ENCODE measurements around the gene ADGRG3.

The ADGRG3 gene

GRCh38 chr16:57640612-57641011 is 27.5 kb upstream of the ADGRG3 start:
- no peak overlapping the region for H3K4me3 ChIP-seq (ENCODE audit: low read depth, low read length)
- no peak for DNase-seq (ENCODE audit: low read depth, low spot score)
- no peak for TF ChIP-seq CTCF (IDR thresholded peaks at IDR 0.05; ENCODE audit: low read depth, low read length)
- in situ Hi-C loops (cut with HindIII; ENCODE audit: low sequenced_read_pairs): no loop called here

GRCh38 chr16:57642160-57643135 is 25.7 kb upstream of the ADGRG3 start:
- in situ Hi-C loops (cut with HindIII; ENCODE audit: low sequenced_read_pairs): no loop called here
- H3K4me3 ChIP-seq (ENCODE audit: low read depth, low read length): no peak overlapping the region
- no peak for DNase-seq (ENCODE audit: low read depth, low spot score)
- no peak for TF ChIP-seq CTCF (IDR thresholded peaks at IDR 0.05; ENCODE audit: low read depth, low read length)

- in situ Hi-C loops (cut with HindIII; ENCODE audit: low sequenced_read_pairs): no loop called here
- DNase-seq (ENCODE audit: low read depth, low spot score): peak; percentile 59
- no peak overlapping the region for H3K4me3 ChIP-seq (ENCODE audit: low read depth, low read length)
- no peak for TF ChIP-seq CTCF (IDR thresholded peaks at IDR 0.05; ENCODE audit: low read depth, low read length)
Observed at GRCh38 chr16:57643147-57643874, 24.8 kb upstream of the ADGRG3 start.

- no peak overlapping the region for H3K4me3 ChIP-seq (ENCODE audit: low read depth, low read length)
- in situ Hi-C loops (cut with HindIII; ENCODE audit: low sequenced_read_pairs): no loop called here
- no peak for TF ChIP-seq CTCF (IDR thresholded peaks at IDR 0.05; ENCODE audit: low read depth, low read length)
- no peak for DNase-seq (ENCODE audit: low read depth, low spot score)
Observed at GRCh38 chr16:57643910-57644309, 24.2 kb upstream of the ADGRG3 start.

GRCh38 chr16:57644383-57645014 is 23.6 kb upstream of the ADGRG3 start:
- DNase-seq (ENCODE audit: low read depth, low spot score): no peak
- in situ Hi-C loops (cut with HindIII; ENCODE audit: low sequenced_read_pairs): no loop called here
- TF ChIP-seq CTCF (IDR thresholded peaks at IDR 0.05; ENCODE audit: low read depth, low read length): no peak
- H3K4me3 ChIP-seq (ENCODE audit: low read depth, low read length): no peak overlapping the region

GRCh38 chr16:57645169-57645568 is 22.9 kb upstream of the ADGRG3 start:
- H3K4me3 ChIP-seq (ENCODE audit: low read depth, low read length): no peak overlapping the region
- in situ Hi-C loops (cut with HindIII; ENCODE audit: low sequenced_read_pairs): no loop called here
- no peak for TF ChIP-seq CTCF (IDR thresholded peaks at IDR 0.05; ENCODE audit: low read depth, low read length)
- no peak for DNase-seq (ENCODE audit: low read depth, low spot score)
